Measurements from ENCODE around the gene STRAP. TPM values are rescaled to one million over a fixed set of nuclear protein-coding genes. Genes with fewer than 3 reads are reported as not detected.

STRAP gene
- total and polyA plus RNA-seq, 2 of the 4 experiments (the other 2 are of a cell fraction): 82.1 to 98.1 TPM

DNA sequence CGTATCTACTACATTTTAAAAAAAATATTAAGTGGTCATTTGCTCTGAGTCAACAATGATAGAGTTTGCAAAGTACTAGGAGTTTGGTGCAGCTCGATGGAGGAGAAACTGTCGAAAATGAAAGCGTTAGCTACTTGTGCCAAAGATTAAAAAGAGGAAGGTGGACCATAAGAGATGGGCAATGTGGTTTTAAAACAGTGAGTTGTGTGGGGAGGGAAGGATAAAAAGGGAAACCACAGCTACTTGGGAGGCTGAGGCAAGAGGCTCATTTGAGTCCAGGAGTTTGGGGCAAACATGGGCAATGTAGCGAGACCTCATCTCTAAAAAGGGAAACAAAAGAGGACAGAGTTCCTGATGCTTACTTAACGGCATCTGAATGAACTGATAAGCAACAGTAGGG is 18.2 kb upstream of the STRAP start:
- no TSS peak for BruUV-seq (replicated peaks)
- no peaks in the 10 kb centered on the region for H3K9me3 ChIP-seq (ENCODE audit: control insufficient read depth, insufficient read depth, low read length)
- dilution Hi-C loops (cut with HindIII; ENCODE audit: low sequenced_read_pairs, unreplicated experiment): no loop called here

More for the DNA sequence above, 18.2 kb upstream of the STRAP start:
- Histone ChIP-seq H4K20me1 (ENCODE audit: insufficient read depth, low read length) (no peaks in the 10 kb centered on the region), H3K56ac (ENCODE audit: extremely low read depth, insufficient read depth, low read length) (no peak overlapping the region), H3K27ac (ENCODE audit: insufficient read depth, low read length) (no peak overlapping the region), H3K4me3 (ENCODE audit: insufficient read depth, low read depth, low read length) (no peak overlapping the region), H3K4ac (ENCODE audit: low read depth, low read length) (no peak overlapping the region), H3K23ac (ENCODE audit: low read depth, low read length) (no peak overlapping the region), H2BK15ac (ENCODE audit: low read depth, low read length) (no peak overlapping the region), H3K4me1 (ENCODE audit: control insufficient read depth, insufficient read depth, low read length) (peaks cover 4% of the 10 kb centered on the region), H2BK5ac (ENCODE audit: low read depth, low read length, poor library complexity, severe bottlenecking) (no peak overlapping the region), H3K9ac (ENCODE audit: low read depth, low read length) (no peak overlapping the region), H3K9me1 (ENCODE audit: insufficient read depth, low read length) (peaks cover 3% of the 10 kb centered on the region; the same call in 1 of the 2 replicates), H3K79me1 (ENCODE audit: low read depth in 1 of 2, low read length in 2 of 2) (no peaks in the 10 kb centered on the region), H4K91ac (ENCODE audit: insufficient read depth, low read depth, low read length) (no peak overlapping the region), H2BK120ac (ENCODE audit: low read depth, low read length) (no peak overlapping the region), H3K27me3 (ENCODE audit: control insufficient read depth, insufficient read depth, low read length) (no peaks in the 10 kb centered on the region), H3K18ac (ENCODE audit: low read depth, low read length) (no peak overlapping the region), H3K14ac (replicated peaks; ENCODE audit: low read depth, low read length) (peak overlapping the region; percentile 31; the same call in 1 of the 2 replicates), H2AK9ac (replicated peaks; ENCODE audit: low read depth, low read length, poor library complexity) (no peak overlapping the region), H3K4me2 (ENCODE audit: low read depth, low read length) (no peak overlapping the region), H4K8ac (ENCODE audit: low read depth in 2 of 2, low read length in 2 of 2) (no peak overlapping the region), H4K5ac (ENCODE audit: low read depth, low read length) (no peak overlapping the region; the same call in 1 of the 2 replicates), H2AK5ac (ENCODE audit: low read depth, low read length) (no peak overlapping the region), H2AFZ (replicated peaks; ENCODE audit: low read length, poor library complexity) (no peak overlapping the region), H2BK20ac (ENCODE audit: low read depth, low read length) (no peak overlapping the region), H3K36me3 (ENCODE audit: control insufficient read depth, insufficient read depth, low read length) (no peaks in the 10 kb centered on the region)
- ChIA-PET POLR2A (ENCODE audit: unreplicated experiment) (no interaction called here), CTCF (interaction anchor here (0.8 to 1.1 kb wide), 2 partner anchors 35 to 279 kb away, joined by 3 to 5 read pairs; no protein-coding TSS in a partner anchor)
- TF ChIP-seq NFE2L2 (IDR thresholded peaks at IDR 0.05; ENCODE audit: low read depth, low read length): no peak
- TF ChIP-seq, protein P1, sequence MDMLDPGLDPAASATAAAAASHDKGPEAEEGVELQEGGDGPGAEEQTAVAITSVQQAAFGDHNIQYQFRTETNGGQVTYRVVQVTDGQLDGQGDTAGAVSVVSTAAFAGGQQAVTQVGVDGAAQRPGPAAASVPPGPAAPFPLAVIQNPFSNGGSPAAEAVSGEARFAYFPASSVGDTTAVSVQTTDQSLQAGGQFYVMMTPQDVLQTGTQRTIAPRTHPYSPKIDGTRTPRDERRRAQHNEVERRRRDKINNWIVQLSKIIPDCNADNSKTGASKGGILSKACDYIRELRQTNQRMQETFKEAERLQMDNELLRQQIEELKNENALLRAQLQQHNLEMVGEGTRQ (IDR thresholded peaks at IDR 0.05; ENCODE audit: low read depth, low read length): no peak
- TF ChIP-seq MAFK (IDR thresholded peaks at IDR 0.05; ENCODE audit: low read depth, low read length): no peak
- intact Hi-C loops (cut with micrococcal nuclease): no loop called here
- 100% methylated on average over 4 of the region's 6 CpGs; no CpG with 5 or more reads in 1 of the 2 experiments for WGBS, 2 experiments (ENCODE audit: extremely low coverage in 2 of 2, insufficient read length in 1 of 2)
- in situ Hi-C loops (cut with MboI; ENCODE audit: low sequenced_read_pairs): loop anchor here (10.0 kb wide), 1 partner anchor 329 kb away; no protein-coding TSS in a partner anchor
- no peak for ATAC-seq (ENCODE audit: low read depth)
- no peak for DNase-seq

Measured in IMR-90 (cell line).